HG03354 (cell line): Measurements from ENCODE around the gene FGGY.
A peak's percentile ranks its signal among the peaks of the same experiment; 100 is the strongest.
"Not testable (repeated sequence)": the region's sequence is repeated elsewhere in the genome, so short reads cannot be mapped to it uniquely, and the experiment has no call there.

ENCODE experiments used
- ATAC-seq: cut with Tn5 transposase; IDR thresholded peaks from one replicate; pipeline ENCODE4 v1.9.1; 2021; ENCODE audit warnings: mild to moderate bottlenecking; ENCODE audit not compliant: unreplicated experiment, poor library complexity, severe bottlenecking

The FGGY gene

GRCh38 chr1:59554011-59554663 is 257.2 kb downstream of the FGGY start:
- no peak for ATAC-seq

GRCh38 chr1:59554752-59555151 is 257.9 kb downstream of the FGGY start:
- ATAC-seq, result no peak

GRCh38 chr1:59556398-59556797 is 259.5 kb downstream of the FGGY start:
- no peak for ATAC-seq

- no peak for ATAC-seq
Observed at GRCh38 chr1:59556802-59557548, 260.1 kb downstream of the FGGY start.

- ATAC-seq, result no peak
Observed at GRCh38 chr1:59557549-59557885, 260.6 kb downstream of the FGGY start.

GRCh38 chr1:59558580-59558979 is 261.7 kb downstream of the FGGY start:
- not testable (repeated sequence) for ATAC-seq

GRCh38 chr1:59560807-59561450 is 264.0 kb downstream of the FGGY start:
- peak; percentile 91 for ATAC-seq

- no peak for ATAC-seq
Observed at GRCh38 chr1:59561796-59562195, 264.9 kb downstream of the FGGY start.

GRCh38 chr1:59564192-59564891 is 267.4 kb downstream of the FGGY start:
- no peak for ATAC-seq

GRCh38 chr1:59565611-59566410 is 268.9 kb downstream of the FGGY start:
- no peak for ATAC-seq

GRCh38 chr1:59568158-59568935 is 271.5 kb downstream of the FGGY start:
- ATAC-seq, result no peak

GRCh38 chr1:59569198-59569597 is 272.3 kb downstream of the FGGY start:
- ATAC-seq, result no peak

GRCh38 chr1:59570524-59570923 is 273.6 kb downstream of the FGGY start:
- ATAC-seq, result peak; percentile 95

- ATAC-seq, result no peak
Observed at GRCh38 chr1:59574085-59574484, 277.2 kb downstream of the FGGY start.

GRCh38 chr1:59577774-59578173 is 280.9 kb downstream of the FGGY start:
- ATAC-seq, result peak; percentile 91

GRCh38 chr1:59579222-59579621 is 282.3 kb downstream of the FGGY start:
- no peak for ATAC-seq

- ATAC-seq, result no peak
Observed at GRCh38 chr1:59580257-59580656, 283.4 kb downstream of the FGGY start.

- not testable (repeated sequence) for ATAC-seq
Observed at GRCh38 chr1:59592410-59592809, 295.5 kb downstream of the FGGY start.

- no peak for ATAC-seq
Observed at GRCh38 chr1:59592924-59593323, 296.0 kb downstream of the FGGY start.
